Omental fat pad (tissue), 4 donors: Measurements from ENCODE around the gene HES3. TPM values are rescaled to one million over a fixed set of nuclear protein-coding genes. Genes with fewer than 3 reads are reported as not detected.

ENCODE experiments used
- ATAC-seq: fragments of 150-250 bp; one replicate; pipeline ENCODE4 v1.9.1; 2016; ENCODE audit warnings: mild to moderate bottlenecking, moderate library complexity; ENCODE audit not compliant: low FRiP score
- DNase-seq: peaks from one replicate; pipeline ENCODE4 v3.0.0-alpha.2; 2019; ENCODE audit warnings: low spot score
- total RNA-seq, 4 donors: library from RNA; depleted of rRNA; stranded (reverse); fragments of >200 nt; gene quantifications; one replicate each; pipeline ENCODE4 v1.1.0, GENCODE V29; 2016
- TF ChIP-seq, protein P1 (sequence below), 3 donors: fragments of 450-650 bp; IDR thresholded peaks; one replicate each; pipeline ENCODE4 v1.5.1; 2016 to 2017; ENCODE audit warnings: antibody characterized with exemption in 3 of 3, mild to moderate bottlenecking in 3 of 3, moderate library complexity in 2 of 3

The HES3 gene
- total RNA-seq, 4 donors from 2014 or later = not detected

DNA sequence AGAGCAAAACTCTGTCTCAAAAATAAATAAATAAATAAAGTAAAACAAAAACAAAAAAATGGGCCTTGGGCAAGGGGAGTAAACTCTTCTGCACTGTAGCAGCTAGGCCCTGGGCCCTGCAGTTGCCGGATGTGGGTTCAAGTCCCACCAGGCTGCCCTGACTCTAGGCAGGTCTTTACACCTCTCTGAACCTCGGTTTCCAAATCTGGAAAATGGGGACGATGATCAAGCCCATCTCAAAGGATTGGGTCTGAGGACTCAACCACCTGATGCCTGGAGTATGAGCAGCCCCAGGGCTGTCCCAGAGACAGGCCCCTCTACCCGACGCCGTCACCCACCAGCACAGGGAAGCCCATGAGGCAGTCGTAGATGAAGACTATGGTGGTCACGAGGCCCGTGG, 9.4 kb downstream of the HES3 start:
- DNase-seq (no peak), ATAC-seq (no peak)
- TF ChIP-seq, protein P1, sequence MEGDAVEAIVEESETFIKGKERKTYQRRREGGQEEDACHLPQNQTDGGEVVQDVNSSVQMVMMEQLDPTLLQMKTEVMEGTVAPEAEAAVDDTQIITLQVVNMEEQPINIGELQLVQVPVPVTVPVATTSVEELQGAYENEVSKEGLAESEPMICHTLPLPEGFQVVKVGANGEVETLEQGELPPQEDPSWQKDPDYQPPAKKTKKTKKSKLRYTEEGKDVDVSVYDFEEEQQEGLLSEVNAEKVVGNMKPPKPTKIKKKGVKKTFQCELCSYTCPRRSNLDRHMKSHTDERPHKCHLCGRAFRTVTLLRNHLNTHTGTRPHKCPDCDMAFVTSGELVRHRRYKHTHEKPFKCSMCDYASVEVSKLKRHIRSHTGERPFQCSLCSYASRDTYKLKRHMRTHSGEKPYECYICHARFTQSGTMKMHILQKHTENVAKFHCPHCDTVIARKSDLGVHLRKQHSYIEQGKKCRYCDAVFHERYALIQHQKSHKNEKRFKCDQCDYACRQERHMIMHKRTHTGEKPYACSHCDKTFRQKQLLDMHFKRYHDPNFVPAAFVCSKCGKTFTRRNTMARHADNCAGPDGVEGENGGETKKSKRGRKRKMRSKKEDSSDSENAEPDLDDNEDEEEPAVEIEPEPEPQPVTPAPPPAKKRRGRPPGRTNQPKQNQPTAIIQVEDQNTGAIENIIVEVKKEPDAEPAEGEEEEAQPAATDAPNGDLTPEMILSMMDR (IDR thresholded peaks at IDR 0.05) = no peak

- ATAC-seq (no peak), DNase-seq (no peak)
- TF ChIP-seq, protein P1 (IDR thresholded peaks at IDR 0.05) = no peak
These were observed 10.7 kb downstream of the HES3 start for GRCh38 chr1:6254691-6255090.

GRCh38 chr1:6256645-6257044, 12.7 kb downstream of the HES3 start:
- ATAC-seq (no peak), DNase-seq (no peak)
- TF ChIP-seq, protein P1 (IDR thresholded peaks at IDR 0.05) = no peak

- ATAC-seq (no peak), DNase-seq (no peak)
- TF ChIP-seq, protein P1 (IDR thresholded peaks at IDR 0.05) = no peak
These were observed 13.6 kb downstream of the HES3 start for GRCh38 chr1:6257541-6258069.

DNA sequence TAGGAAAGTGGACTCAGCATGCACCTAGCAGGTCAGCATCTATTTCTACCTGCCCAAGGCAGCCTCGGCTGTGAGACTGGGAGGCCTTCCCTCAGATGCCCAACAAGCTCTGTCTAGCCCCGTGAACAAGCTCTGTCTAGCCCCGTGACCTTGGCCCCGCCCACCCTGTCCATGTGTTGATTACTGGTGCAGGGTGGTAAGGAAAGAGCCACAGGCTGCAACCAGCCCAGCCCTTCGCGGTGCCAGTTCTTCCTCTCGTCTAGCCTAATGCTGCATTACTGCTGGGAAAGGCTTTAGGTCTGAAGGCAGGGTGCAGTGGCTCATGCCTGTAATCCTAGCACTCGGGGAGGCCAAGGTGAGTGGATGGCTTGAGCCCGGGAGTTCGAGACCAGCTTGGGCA, 14.7 kb downstream of the HES3 start:
- TF ChIP-seq, protein P1 (IDR thresholded peaks at IDR 0.05) = no peak
- DNase-seq (no peak), ATAC-seq (no peak)

GRCh38 chr1:6259491-6260362, 15.7 kb downstream of the HES3 start:
- TF ChIP-seq, protein P1 (IDR thresholded peaks at IDR 0.05) = no peak
- DNase-seq = peak; percentile 76
- peak; percentile 52 for ATAC-seq
